NAMALWA (cell line): ENCODE measurements around the gene TFB2M.
"Not testable (repeated sequence)": the region's sequence is repeated elsewhere in the genome, so short reads cannot be mapped to it uniquely, and the experiment has no call there.

Experiments
- DNase-seq: peaks from one replicate; pipeline ENCODE4 v3.0.0-alpha.2; 2015; ENCODE audit warnings: low spot score

The TFB2M gene

GRCh38 chr1:246583056-246583440 is 17.0 kb upstream of the TFB2M start:
- DNase-seq: no peak

- no peak for DNase-seq
Observed at GRCh38 chr1:246582301-246583055, 16.4 kb upstream of the TFB2M start.

- no peak for DNase-seq
Observed at GRCh38 chr1:246580497-246581370, 14.7 kb upstream of the TFB2M start.

- peak; percentile 64 for DNase-seq
Observed at GRCh38 chr1:246579818-246580217, 13.8 kb upstream of the TFB2M start.

GRCh38 chr1:246577720-246578106 is 11.7 kb upstream of the TFB2M start:
- DNase-seq: no peak

GRCh38 chr1:246577082-246577719 is 11.1 kb upstream of the TFB2M start:
- DNase-seq: no peak

GRCh38 chr1:246576709-246577032 is 10.6 kb upstream of the TFB2M start:
- DNase-seq: no peak

- no peak for DNase-seq
Observed at GRCh38 chr1:246573491-246573890, 7.4 kb upstream of the TFB2M start.

GRCh38 chr1:246572785-246573184 is 6.7 kb upstream of the TFB2M start:
- no peak for DNase-seq

GRCh38 chr1:246571953-246572352 is 5.9 kb upstream of the TFB2M start:
- DNase-seq: no peak

GRCh38 chr1:246571309-246571708 is 5.2 kb upstream of the TFB2M start:
- peak; percentile 69 for DNase-seq

GRCh38 chr1:246569248-246570238 is 3.5 kb upstream of the TFB2M start:
- DNase-seq: peak; percentile 77

GRCh38 chr1:246567646-246568235 is 1.7 kb upstream of the TFB2M start:
- no peak for DNase-seq

GRCh38 chr1:246566813-246567645 is 968 bp upstream of the TFB2M start:
- peak; percentile 75 for DNase-seq

GRCh38 chr1:246565751-246566127 is 322 bp downstream of the TFB2M start:
- no peak for DNase-seq

- no peak for DNase-seq
Observed at GRCh38 chr1:246564839-246565750, 966 bp downstream of the TFB2M start.

- not testable (repeated sequence) for DNase-seq
Observed at GRCh38 chr1:246560833-246561232, 5.2 kb downstream of the TFB2M start.

GRCh38 chr1:246559310-246559709 is 6.8 kb downstream of the TFB2M start:
- no peak for DNase-seq

- no peak for DNase-seq
Observed at GRCh38 chr1:246558041-246558440, 8.0 kb downstream of the TFB2M start.
